ENCODE data around the gene TMPRSS11D. TPM values are rescaled to one million over a fixed set of nuclear protein-coding genes. Genes with fewer than 3 reads are reported as not detected.

The TMPRSS11D gene
- total and polyA plus RNA-seq, 9 donors = not detected

DNA sequence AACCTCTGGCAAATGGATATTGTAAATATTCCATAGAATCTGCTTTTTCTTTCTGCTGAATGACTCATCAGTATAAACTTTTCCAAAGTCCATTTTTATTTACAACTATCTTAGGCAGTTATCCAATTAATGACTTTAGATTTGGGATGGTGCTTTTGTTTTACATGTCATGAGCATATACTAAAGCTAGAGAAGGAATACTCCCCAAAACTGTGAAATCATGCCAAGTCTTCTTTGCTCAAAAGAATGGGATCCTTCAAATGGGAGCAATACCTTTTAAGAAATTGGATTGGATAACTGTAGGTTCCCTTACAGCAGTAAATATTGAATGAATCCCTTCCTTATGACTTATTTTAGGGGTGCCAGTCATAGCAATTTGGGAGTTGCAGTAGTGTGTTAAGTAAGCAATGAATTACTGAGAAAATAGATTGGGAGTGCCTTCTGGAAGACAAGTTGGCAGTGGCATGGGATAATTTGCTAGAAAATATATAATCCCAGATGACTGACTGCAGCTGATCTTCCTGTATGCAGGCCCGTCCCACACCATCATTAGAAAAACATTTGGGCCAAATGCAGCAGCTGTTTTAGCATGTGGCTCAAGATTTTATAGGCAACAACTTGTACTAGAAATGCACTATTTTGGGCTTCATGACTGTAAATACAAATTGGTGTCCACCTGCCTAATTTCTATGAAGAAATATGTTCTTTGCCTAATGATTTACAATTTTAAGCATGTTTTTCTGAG is 2.8 kb downstream of the TMPRSS11D start:
- no peaks in the 10 kb centered on the region for H3K36me3 ChIP-seq
- no peak for DNase-seq
- no peak for TF ChIP-seq EP300 (IDR thresholded peaks at IDR 0.05)
- TF ChIP-seq POLR2A (IDR thresholded peaks at IDR 0.05) = no peak
- TF ChIP-seq, protein P1, sequence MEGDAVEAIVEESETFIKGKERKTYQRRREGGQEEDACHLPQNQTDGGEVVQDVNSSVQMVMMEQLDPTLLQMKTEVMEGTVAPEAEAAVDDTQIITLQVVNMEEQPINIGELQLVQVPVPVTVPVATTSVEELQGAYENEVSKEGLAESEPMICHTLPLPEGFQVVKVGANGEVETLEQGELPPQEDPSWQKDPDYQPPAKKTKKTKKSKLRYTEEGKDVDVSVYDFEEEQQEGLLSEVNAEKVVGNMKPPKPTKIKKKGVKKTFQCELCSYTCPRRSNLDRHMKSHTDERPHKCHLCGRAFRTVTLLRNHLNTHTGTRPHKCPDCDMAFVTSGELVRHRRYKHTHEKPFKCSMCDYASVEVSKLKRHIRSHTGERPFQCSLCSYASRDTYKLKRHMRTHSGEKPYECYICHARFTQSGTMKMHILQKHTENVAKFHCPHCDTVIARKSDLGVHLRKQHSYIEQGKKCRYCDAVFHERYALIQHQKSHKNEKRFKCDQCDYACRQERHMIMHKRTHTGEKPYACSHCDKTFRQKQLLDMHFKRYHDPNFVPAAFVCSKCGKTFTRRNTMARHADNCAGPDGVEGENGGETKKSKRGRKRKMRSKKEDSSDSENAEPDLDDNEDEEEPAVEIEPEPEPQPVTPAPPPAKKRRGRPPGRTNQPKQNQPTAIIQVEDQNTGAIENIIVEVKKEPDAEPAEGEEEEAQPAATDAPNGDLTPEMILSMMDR (IDR thresholded peaks at IDR 0.05) = no peak
- intact Hi-C loops (cut with DNase I) = no loop called here
- H3K4me3 ChIP-seq = no peak overlapping the region
- H3K27me3 ChIP-seq = no peaks in the 10 kb centered on the region
- no peaks in the 10 kb centered on the region for H3K4me1 ChIP-seq (ENCODE audit: insufficient read depth)
- WGBS, 3 donors = 40 to 51% (median 45%) methylated on average over 1 of the region's 1 CpG
- no peaks in the 10 kb centered on the region for H3K9me3 ChIP-seq
- H3K27ac ChIP-seq = no peak overlapping the region

DNA sequence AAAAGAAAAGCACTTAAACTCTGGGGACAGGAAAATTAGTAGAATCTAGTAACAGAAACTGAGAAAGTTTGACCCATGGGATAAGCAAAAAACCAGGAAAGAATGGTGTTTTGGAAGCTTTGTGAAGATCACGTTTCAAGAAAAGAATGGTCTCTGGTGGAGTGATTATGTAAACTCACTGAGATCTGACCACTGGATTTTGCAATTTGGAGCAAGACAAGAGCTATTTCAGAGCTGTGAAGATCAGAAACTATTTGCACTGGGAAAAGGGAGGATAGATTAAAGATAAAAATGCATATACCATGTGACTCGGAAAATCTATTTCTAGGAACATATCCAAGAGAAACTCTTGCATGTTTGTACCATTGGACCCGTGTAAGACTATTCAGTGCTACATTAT is 4.3 kb downstream of the TMPRSS11D start:
- intact Hi-C loops (cut with DNase I) = no loop called here
- Histone ChIP-seq H3K36me3 (no peaks in the 10 kb centered on the region), H3K4me3 (no peak overlapping the region), H3K4me1 (ENCODE audit: insufficient read depth) (no peaks in the 10 kb centered on the region), H3K27ac (no peak overlapping the region), H3K9me3 (no peaks in the 10 kb centered on the region), H3K27me3 (no peaks in the 10 kb centered on the region)
- 87 to 91% (median 89%) methylated on average over 3 of the region's 3 CpGs for WGBS, 3 donors
- DNase-seq = no peak
- TF ChIP-seq, protein P1 (IDR thresholded peaks at IDR 0.05) = no peak

DNA sequence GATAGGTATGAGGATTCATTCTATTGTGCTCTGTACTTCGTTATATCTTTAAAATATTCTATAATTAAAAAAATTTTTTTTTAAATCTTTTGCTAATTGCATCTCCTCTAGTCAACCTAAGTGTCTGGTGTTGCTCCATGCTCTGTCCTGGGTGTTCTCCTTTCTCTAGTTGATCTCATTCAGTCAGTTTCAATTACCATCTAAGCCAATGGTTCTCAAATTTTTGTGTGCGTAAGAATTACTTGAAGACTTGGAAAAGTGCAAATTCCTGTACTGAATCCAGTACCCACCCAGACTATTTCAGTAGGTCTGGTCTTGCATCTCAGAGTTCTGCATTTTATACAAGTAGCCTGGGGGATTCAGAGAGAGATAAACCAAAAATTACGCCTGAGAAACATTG is 6.7 kb downstream of the TMPRSS11D start:
- Histone ChIP-seq H3K4me3 (no peak overlapping the region), H3K9me3 (no peaks in the 10 kb centered on the region), H3K27ac (no peak overlapping the region), H3K36me3 (no peaks in the 10 kb centered on the region), H3K27me3 (no peaks in the 10 kb centered on the region), H3K4me1 (ENCODE audit: insufficient read depth) (no peaks in the 10 kb centered on the region)
- TF ChIP-seq POLR2A (IDR thresholded peaks at IDR 0.05) (no peak), EP300 (IDR thresholded peaks at IDR 0.05) (no peak)
- TF ChIP-seq, protein P1 (IDR thresholded peaks at IDR 0.05) = no peak
- DNase-seq = no peak
- WGBS, 3 donors = 94 to 96% (median 94%) methylated on average over 3 of the region's 3 CpGs
- intact Hi-C loops (cut with DNase I) = no loop called here

DNA sequence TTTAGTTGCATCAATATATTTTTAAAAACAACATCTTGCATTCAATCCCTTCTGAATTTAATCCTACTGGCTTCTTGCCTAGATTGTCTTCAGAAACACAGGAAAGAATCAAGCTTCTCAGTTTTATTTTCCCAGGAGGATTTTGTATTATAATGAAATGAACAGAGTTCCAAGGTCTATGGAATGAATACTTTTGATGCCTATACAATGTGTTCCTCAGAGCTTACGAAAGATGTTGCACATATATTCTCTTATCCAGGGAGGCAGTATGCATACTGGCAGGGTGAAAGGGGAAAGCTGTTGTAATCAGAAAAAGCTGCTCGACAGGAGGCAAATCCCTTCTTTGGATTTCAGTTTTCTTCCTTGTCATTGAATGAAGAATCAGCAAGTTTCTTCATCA is 8.8 kb downstream of the TMPRSS11D start:
- WGBS, 3 donors = 28 to 50% (median 29%) methylated on average over 2 of the region's 2 CpGs
- no peaks in the 10 kb centered on the region for H3K27me3 ChIP-seq
- no peak overlapping the region for H3K27ac ChIP-seq
- DNase-seq = no peak
- no peak overlapping the region for H3K4me3 ChIP-seq
- H3K9me3 ChIP-seq = no peaks in the 10 kb centered on the region
- H3K4me1 ChIP-seq (ENCODE audit: insufficient read depth) = no peaks in the 10 kb centered on the region
- TF ChIP-seq, protein P1 (IDR thresholded peaks at IDR 0.05) = no peak
- TF ChIP-seq POLR2A (IDR thresholded peaks at IDR 0.05) (no peak), EP300 (IDR thresholded peaks at IDR 0.05) (no peak)
- intact Hi-C loops (cut with DNase I) = no loop called here
- H3K36me3 ChIP-seq = no peaks in the 10 kb centered on the region

All from ovary (tissue), 9 donors.